Choroid plexus epithelial cell (primary cell): ENCODE data around the gene ELL.

Experiments used
- DNase-seq: peaks from one replicate; pipeline ENCODE4 v3.0.0-alpha.2; 2010; ENCODE audit warnings: low read depth
- H3K4me3 ChIP-seq: 2 replicates; pipeline ENCODE4 v1.5.1; 2011; ENCODE audit warnings: low read depth, mild to moderate bottlenecking, control low read depth, low read length, moderate library complexity
- CTCF ChIP-seq: conservative IDR thresholded peaks from 2 replicates; pipeline ENCODE4 v1.5.1; 2011; ENCODE audit warnings: low read depth, mild to moderate bottlenecking, control low read depth, inconsistent platforms, low read length, moderate library complexity

Gene ELL

DNA sequence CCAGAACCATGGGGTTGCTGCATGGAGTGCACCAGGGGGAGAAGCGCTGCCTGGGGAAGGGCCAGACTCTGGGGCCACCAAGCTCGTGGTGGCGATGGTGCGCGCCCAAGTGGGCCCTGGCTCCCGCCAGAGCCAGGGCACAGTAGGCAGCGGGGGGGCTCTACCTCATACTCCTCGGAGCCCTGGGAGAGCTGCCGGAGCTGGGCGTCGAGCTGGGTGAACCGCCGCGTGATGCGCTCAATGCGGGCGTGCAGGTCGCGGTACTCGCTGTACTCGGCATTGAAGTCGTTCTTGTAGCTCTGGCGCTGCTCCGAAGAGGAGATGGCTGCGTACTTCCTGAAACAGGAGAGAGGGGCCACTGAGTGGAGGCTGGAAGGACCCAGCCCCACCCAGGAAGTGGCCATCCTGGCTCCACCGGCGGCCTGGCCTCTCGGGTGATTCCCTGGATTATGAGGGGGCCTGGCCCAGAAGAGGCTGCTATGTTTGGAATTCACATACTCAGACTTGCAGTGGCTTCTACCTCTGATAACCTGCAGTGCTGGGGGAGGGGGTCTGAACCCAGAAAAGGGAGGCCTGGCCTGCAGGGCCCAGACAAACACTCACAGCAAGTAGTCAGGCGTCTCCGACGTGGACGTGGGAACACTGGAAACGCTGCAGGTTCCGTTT, 75.6 kb downstream of the ELL start:
- TF ChIP-seq CTCF = no peak
- H3K4me3 ChIP-seq = no peak overlapping the region
- DNase-seq = no peak

GRCh38 chr19:18445262-18445948, 76.5 kb downstream of the ELL start:
- TF ChIP-seq CTCF = no peak
- no peak for DNase-seq
- no peak overlapping the region for H3K4me3 ChIP-seq

DNA sequence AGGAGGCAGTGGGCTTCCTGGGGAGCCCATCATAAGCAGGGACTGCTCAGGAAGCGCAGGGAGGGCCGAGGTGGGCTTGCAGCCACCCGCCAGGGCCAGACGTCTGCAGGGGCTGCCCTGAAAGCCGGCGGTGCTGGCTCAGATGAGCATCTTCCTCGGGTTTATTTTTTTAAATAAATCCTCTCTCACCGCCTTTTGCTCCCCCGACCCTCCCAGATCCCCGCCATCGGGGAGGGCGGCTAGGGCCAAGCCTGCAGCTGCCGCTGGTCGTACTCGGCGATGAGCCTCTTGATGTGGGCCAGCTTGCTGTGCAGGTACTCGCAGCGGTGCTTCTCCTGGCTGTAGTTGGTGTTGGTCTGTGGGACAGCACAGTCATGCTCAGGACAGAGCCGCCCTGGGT, 77.4 kb downstream of the ELL start:
- no peak overlapping the region for H3K4me3 ChIP-seq
- no peak for TF ChIP-seq CTCF
- DNase-seq = no peak

DNA sequence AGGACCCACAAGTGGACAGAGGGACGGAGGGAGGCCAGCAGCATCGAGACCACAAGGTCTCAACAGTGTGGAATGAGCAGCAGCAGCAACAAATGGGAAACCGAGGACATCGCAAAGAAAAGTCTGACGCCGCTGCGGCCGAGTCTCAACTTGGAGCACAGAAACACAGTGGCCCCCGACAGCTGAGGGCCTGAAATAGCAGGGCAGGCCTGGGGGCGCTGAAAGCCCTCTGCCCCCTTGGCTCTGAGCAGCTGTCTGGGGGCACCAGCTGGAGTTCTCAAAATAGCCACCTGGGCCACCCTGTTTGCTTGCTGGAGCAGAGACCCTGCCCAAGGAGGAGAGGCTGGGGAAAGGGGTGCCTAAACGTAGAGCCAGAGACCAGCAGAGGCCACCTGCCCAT, 78.0 kb downstream of the ELL start:
- no peak for DNase-seq
- H3K4me3 ChIP-seq = no peak overlapping the region
- no peak for TF ChIP-seq CTCF

- TF ChIP-seq CTCF = no peak
- no peak overlapping the region for H3K4me3 ChIP-seq
- no peak for DNase-seq
These were observed 78.5 kb downstream of the ELL start for GRCh38 chr19:18443406-18443805.

DNA sequence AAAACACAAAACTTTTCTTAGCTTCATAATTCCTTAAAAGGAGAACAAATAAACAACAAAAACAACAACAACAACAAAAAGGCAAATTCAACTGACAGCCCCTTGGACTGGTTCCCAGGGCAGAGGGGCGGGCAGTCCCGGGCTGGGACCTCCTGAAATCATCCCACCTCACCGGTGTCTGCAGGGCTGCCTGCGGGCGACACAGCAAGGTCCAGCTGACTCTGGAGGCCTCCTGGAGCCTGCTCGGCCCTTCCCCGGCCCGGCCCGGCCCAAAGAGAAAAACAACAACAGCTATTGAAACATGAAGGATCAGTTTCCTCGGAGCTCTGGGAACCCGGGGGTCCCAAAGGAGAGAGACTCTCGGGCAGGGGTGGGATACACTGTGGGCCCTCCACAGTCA, 78.9 kb downstream of the ELL start:
- no peak overlapping the region for H3K4me3 ChIP-seq
- no peak for DNase-seq
- TF ChIP-seq CTCF = no peak
